ENCODE measurements around the gene GPAM. TPM values are rescaled to one million over a fixed set of nuclear protein-coding genes. Genes with fewer than 3 reads are reported as not detected.

GPAM gene
- total and polyA plus RNA-seq, 3 donors from 2014 or later: 25.1 to 37.6 (median 36.7) TPM

DNA sequence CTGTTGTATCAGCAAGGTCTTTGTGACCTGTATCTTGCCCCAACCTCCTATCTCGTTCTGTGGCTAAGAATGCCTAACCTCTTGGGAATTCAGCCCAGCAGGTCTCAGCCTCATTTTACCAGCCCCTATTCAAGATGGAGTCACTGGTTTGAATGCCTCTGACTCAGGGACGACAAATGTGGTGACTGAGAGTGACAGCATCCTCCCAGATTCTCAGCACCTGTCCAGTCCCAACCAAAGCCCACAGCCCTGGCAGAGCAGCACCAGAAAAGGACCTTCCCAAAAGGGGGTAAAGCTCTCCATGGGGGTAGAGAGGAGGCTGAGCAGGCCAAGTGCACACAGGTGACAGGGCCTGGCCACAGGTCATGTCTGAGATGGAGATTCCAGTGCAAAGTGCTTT lies 35.4 kb upstream of the GPAM start:
- 78 to 86% methylated on average over 2 of the region's 2 CpGs for WGBS, 2 donors
- TF ChIP-seq, protein P1, sequence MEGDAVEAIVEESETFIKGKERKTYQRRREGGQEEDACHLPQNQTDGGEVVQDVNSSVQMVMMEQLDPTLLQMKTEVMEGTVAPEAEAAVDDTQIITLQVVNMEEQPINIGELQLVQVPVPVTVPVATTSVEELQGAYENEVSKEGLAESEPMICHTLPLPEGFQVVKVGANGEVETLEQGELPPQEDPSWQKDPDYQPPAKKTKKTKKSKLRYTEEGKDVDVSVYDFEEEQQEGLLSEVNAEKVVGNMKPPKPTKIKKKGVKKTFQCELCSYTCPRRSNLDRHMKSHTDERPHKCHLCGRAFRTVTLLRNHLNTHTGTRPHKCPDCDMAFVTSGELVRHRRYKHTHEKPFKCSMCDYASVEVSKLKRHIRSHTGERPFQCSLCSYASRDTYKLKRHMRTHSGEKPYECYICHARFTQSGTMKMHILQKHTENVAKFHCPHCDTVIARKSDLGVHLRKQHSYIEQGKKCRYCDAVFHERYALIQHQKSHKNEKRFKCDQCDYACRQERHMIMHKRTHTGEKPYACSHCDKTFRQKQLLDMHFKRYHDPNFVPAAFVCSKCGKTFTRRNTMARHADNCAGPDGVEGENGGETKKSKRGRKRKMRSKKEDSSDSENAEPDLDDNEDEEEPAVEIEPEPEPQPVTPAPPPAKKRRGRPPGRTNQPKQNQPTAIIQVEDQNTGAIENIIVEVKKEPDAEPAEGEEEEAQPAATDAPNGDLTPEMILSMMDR (IDR thresholded peaks at IDR 0.05): no peak
- TF ChIP-seq POLR2A (IDR thresholded peaks at IDR 0.05): no peak
- peaks cover 3% of the 10 kb centered on the region for H3K4me1 ChIP-seq
- H3K36me3 ChIP-seq (ENCODE audit: low read depth, missing control alignments): no peaks in the 10 kb centered on the region
- intact Hi-C loops (cut with DNase I; ENCODE audit: low total_unique reads): no loop called here
- H3K27me3 ChIP-seq: no peaks in the 10 kb centered on the region
- no peak overlapping the region for H3K27ac ChIP-seq
- no peak for DNase-seq
- H3K9me3 ChIP-seq: no peaks in the 10 kb centered on the region
- no peak overlapping the region for H3K4me3 ChIP-seq

DNA sequence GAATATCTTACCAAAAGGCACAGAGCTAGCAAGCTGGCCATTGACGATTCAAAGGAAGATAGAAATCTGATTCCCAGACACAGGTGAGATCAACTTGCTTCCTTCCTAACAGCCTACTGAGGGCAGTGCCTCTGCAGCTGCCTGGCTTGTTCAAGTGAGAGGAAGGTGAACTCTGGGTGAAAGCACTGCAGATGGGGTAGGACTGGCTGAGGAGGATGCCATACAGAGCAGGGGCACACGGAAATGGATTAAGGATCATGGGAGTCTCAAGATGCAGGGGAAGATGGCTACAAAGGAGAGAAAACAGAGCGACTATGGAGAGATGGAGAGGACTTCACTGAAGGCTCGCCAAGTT lies 34.4 kb upstream of the GPAM start:
- Histone ChIP-seq H3K36me3 (ENCODE audit: low read depth, missing control alignments) (no peaks in the 10 kb centered on the region), H3K27me3 (no peaks in the 10 kb centered on the region), H3K4me3 (no peak overlapping the region), H3K4me1 (peaks cover 3% of the 10 kb centered on the region), H3K27ac (no peak overlapping the region), H3K9me3 (no peaks in the 10 kb centered on the region)
- 73 to 80% methylated on average over 4 of the region's 4 CpGs for WGBS, 2 donors
- intact Hi-C loops (cut with DNase I; ENCODE audit: low total_unique reads): no loop called here
- DNase-seq: no peak
- no peak for TF ChIP-seq POLR2A (IDR thresholded peaks at IDR 0.05)
- TF ChIP-seq, protein P1 (IDR thresholded peaks at IDR 0.05): no peak

DNA sequence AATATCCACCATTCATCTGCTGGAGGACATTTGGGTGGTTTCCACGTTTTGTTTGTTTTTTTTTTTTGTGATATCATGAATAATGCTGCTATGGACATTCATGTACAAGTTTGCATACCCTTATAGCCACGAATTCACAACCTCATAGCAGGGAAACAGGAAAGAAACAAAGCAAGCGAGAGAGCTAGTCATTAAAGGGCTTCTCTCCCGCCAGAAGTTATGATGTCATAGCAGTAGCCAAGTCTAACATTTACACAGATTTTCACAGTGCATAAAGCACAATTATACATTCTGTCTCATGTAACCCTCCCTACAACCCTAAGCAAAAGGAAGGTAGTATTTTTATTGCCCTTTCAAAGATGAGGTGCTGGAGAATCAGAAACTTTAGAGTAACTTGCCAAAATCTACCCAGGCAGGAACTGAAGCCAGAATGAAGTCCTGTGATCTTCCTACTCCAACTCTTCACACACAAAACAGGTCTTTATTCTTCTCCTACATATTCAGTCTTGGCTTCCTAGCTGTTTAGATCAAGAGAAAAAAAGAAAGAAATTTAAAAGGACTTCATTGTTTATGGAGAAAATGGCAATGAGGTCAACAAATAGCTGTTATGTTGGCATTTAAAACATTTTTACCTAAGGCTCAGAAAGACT lies 33.9 kb upstream of the GPAM start:
- peaks cover 3% of the 10 kb centered on the region for H3K4me1 ChIP-seq
- 70 to 71% methylated on average over 4 of the region's 4 CpGs for WGBS, 2 donors
- no peaks in the 10 kb centered on the region for H3K27me3 ChIP-seq
- no peak for DNase-seq
- no peaks in the 10 kb centered on the region for H3K36me3 ChIP-seq (ENCODE audit: low read depth, missing control alignments)
- TF ChIP-seq POLR2A (IDR thresholded peaks at IDR 0.05): no peak
- TF ChIP-seq, protein P1 (IDR thresholded peaks at IDR 0.05): no peak
- no peak overlapping the region for H3K4me3 ChIP-seq
- no peak overlapping the region for H3K27ac ChIP-seq
- no peaks in the 10 kb centered on the region for H3K9me3 ChIP-seq
- intact Hi-C loops (cut with DNase I; ENCODE audit: low total_unique reads): no loop called here

DNA sequence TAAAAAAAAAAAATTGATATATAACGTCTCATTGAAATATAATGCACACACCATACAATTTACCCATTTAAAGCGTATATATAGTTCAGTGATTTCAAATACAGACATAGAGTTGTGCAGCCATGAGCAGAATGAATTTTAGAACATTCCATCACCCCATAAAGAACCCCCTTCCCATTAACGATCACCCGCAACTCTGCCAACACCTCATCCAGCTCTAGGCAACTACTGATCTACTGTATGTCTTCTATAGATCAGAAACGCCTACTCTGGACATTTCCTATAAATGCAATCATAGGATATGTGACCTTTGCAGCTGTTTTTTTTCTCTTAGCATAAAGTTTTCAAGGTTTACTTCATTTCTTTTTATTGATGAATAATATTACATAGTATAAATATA lies 33.4 kb upstream of the GPAM start:
- Histone ChIP-seq H3K4me1 (peaks cover 3% of the 10 kb centered on the region), H3K36me3 (ENCODE audit: low read depth, missing control alignments) (no peaks in the 10 kb centered on the region), H3K4me3 (no peak overlapping the region), H3K27me3 (no peaks in the 10 kb centered on the region), H3K9me3 (no peaks in the 10 kb centered on the region), H3K27ac (no peak overlapping the region)
- no peak for TF ChIP-seq POLR2A (IDR thresholded peaks at IDR 0.05)
- TF ChIP-seq, protein P1 (IDR thresholded peaks at IDR 0.05): no peak
- intact Hi-C loops (cut with DNase I; ENCODE audit: low total_unique reads): no loop called here
- WGBS, 2 donors: 88 to 90% methylated on average over 5 of the region's 5 CpGs
- no peak for DNase-seq

DNA sequence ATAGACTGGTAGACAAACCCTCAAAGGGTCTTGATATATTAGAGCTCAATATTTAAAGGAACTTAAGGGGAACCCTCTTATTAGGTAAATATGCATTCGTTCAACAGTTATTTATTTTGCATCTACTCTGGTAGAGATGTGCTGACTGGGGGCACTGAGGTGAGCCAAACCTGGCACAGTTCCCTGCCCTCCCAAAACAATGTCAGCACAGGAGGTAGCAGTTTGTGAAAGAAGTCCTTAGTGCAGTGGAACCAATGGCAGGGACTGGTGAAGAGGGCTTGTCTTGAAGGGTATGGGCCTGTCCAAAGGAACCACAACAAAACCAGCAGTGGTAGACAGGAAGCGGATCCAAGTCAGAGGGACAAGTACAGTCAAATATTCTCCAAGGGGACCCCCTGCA lies 32.6 kb upstream of the GPAM start:
- intact Hi-C loops (cut with DNase I; ENCODE audit: low total_unique reads): no loop called here
- Histone ChIP-seq H3K27me3 (no peaks in the 10 kb centered on the region), H3K4me3 (no peak overlapping the region), H3K27ac (peak overlapping the region; percentile 12 to 57), H3K9me3 (no peaks in the 10 kb centered on the region), H3K4me1 (peaks cover 3% of the 10 kb centered on the region), H3K36me3 (ENCODE audit: low read depth, missing control alignments) (no peaks in the 10 kb centered on the region)
- 80 to 94% methylated on average over 2 of the region's 2 CpGs for WGBS, 2 donors
- no peak for DNase-seq
- TF ChIP-seq, protein P1 (IDR thresholded peaks at IDR 0.05): no peak
- no peak for TF ChIP-seq POLR2A (IDR thresholded peaks at IDR 0.05)
